Measurements from ENCODE around the gene NGRN.

The NGRN gene

GRCh38 chr15:90230610-90231009, 34.9 kb upstream of the NGRN start:
- H3K4me3 ChIP-seq (ENCODE audit: low read depth, low read length, poor library complexity, severe bottlenecking): peak overlapping the region; percentile 90
- H3K9me2 ChIP-seq (ENCODE audit: low read depth, low read length): no peaks in the 10 kb centered on the region
- no peaks in the 10 kb centered on the region for H3K79me2 ChIP-seq (ENCODE audit: insufficient read depth, low read length)
- H3K4me1 ChIP-seq (ENCODE audit: insufficient read depth, low read length, severe bottlenecking): peaks cover 39% of the 10 kb centered on the region
- H3K36me3 ChIP-seq (ENCODE audit: insufficient read depth, low read length): peaks cover 50% of the 10 kb centered on the region
- H3K4me2 ChIP-seq (ENCODE audit: low read length): peak overlapping the region; percentile 99
- H3F3A ChIP-seq (ENCODE audit: insufficient read depth, low read length): no peaks in the 10 kb centered on the region
- no peak overlapping the region for H2AFZ ChIP-seq (ENCODE audit: low read length)
- H3K27ac ChIP-seq (ENCODE audit: low read depth, low read length, poor library complexity, severe bottlenecking): peak overlapping the region; percentile 71
- H3K27me3 ChIP-seq (ENCODE audit: insufficient read depth, low read length): no peaks in the 10 kb centered on the region
- no peaks in the 10 kb centered on the region for H4K20me1 ChIP-seq (ENCODE audit: insufficient read depth, low read length)
- peak overlapping the region; percentile 86; the same call in 1 of the 2 replicates for H3K9ac ChIP-seq (ENCODE audit: low read length)
- no peaks in the 10 kb centered on the region for H3K9me3 ChIP-seq (ENCODE audit: low read length)
- TF ChIP-seq EZH2 (IDR thresholded peaks at IDR 0.05; ENCODE audit: borderline replicate concordance, low read length): no peak
- no peak for TF ChIP-seq CTCF (IDR thresholded peaks at IDR 0.05; ENCODE audit: low read length)

GRCh38 chr15:90231028-90232017, 34.1 kb upstream of the NGRN start:
- Histone ChIP-seq H4K20me1 (ENCODE audit: insufficient read depth, low read length) (no peaks in the 10 kb centered on the region), H3K4me2 (ENCODE audit: low read length) (peak overlapping the region; percentile 99), H3F3A (ENCODE audit: insufficient read depth, low read length) (no peaks in the 10 kb centered on the region), H3K27me3 (ENCODE audit: insufficient read depth, low read length) (no peaks in the 10 kb centered on the region), H3K4me1 (ENCODE audit: insufficient read depth, low read length, severe bottlenecking) (peaks cover 39% of the 10 kb centered on the region), H3K9me3 (ENCODE audit: low read length) (no peaks in the 10 kb centered on the region), H3K4me3 (ENCODE audit: low read depth, low read length, poor library complexity, severe bottlenecking) (peak overlapping the region; percentile 90), H2AFZ (ENCODE audit: low read length) (no peak overlapping the region), H3K9me2 (ENCODE audit: low read depth, low read length) (no peaks in the 10 kb centered on the region), H3K79me2 (ENCODE audit: insufficient read depth, low read length) (no peaks in the 10 kb centered on the region), H3K36me3 (ENCODE audit: insufficient read depth, low read length) (peaks cover 43% of the 10 kb centered on the region), H3K9ac (ENCODE audit: low read length) (peak overlapping the region; percentile 86; the same call in 1 of the 2 replicates), H3K27ac (ENCODE audit: low read depth, low read length, poor library complexity, severe bottlenecking) (peak overlapping the region; percentile 71)
- TF ChIP-seq CTCF (IDR thresholded peaks at IDR 0.05; ENCODE audit: low read length) (no peak), EZH2 (IDR thresholded peaks at IDR 0.05; ENCODE audit: borderline replicate concordance, low read length) (no peak)

- Histone ChIP-seq H3K36me3 (ENCODE audit: insufficient read depth, low read length) (peaks cover 37% of the 10 kb centered on the region), H3K9me2 (ENCODE audit: low read depth, low read length) (no peaks in the 10 kb centered on the region), H3K9me3 (ENCODE audit: low read length) (no peaks in the 10 kb centered on the region), H3K4me2 (ENCODE audit: low read length) (peak overlapping the region; percentile 99), H3K27ac (ENCODE audit: low read depth, low read length, poor library complexity, severe bottlenecking) (peak overlapping the region; percentile 71), H3K9ac (ENCODE audit: low read length) (peak overlapping the region; percentile 86; the same call in 1 of the 2 replicates), H3K27me3 (ENCODE audit: insufficient read depth, low read length) (no peaks in the 10 kb centered on the region), H3F3A (ENCODE audit: insufficient read depth, low read length) (no peaks in the 10 kb centered on the region), H4K20me1 (ENCODE audit: insufficient read depth, low read length) (no peaks in the 10 kb centered on the region), H3K79me2 (ENCODE audit: insufficient read depth, low read length) (no peaks in the 10 kb centered on the region), H2AFZ (ENCODE audit: low read length) (no peak overlapping the region), H3K4me3 (ENCODE audit: low read depth, low read length, poor library complexity, severe bottlenecking) (peak overlapping the region; percentile 90), H3K4me1 (ENCODE audit: insufficient read depth, low read length, severe bottlenecking) (peaks cover 39% of the 10 kb centered on the region)
- TF ChIP-seq CTCF (IDR thresholded peaks at IDR 0.05; ENCODE audit: low read length) (no peak), EZH2 (IDR thresholded peaks at IDR 0.05; ENCODE audit: borderline replicate concordance, low read length) (no peak)
Measured at GRCh38 chr15:90232196-90232595, 33.3 kb upstream of the NGRN start.

Measured in OCI-LY1 (cell line).